Panc1 (cell line): ENCODE results near the gene ZNF808. TPM values are rescaled to one million over a fixed set of nuclear protein-coding genes. Genes with fewer than 3 reads are reported as not detected.
A peak's percentile ranks its signal among the peaks of the same experiment; 100 is the strongest.
"Not testable (repeated sequence)": the region's sequence is repeated elsewhere in the genome, so short reads cannot be mapped to it uniquely, and the experiment has no call there.

Experiments used
- ATAC-seq: fragments of 200-7000 bp; cut with Tn5 transposase; 2 replicates; pipeline ENCODE4 v1.9.1; 2020; ENCODE audit warnings: mild to moderate bottlenecking, moderate library complexity
- Bru-seq: library from RNA; stranded (reverse); fragments of 400-500 nt; gene quantifications from one replicate; lab custom pipeline; 2021; lab: Mats Ljungman, UMichigan
- BruChase-seq, 2 experiments: library from RNA; stranded (reverse); fragments of 400-500 nt; gene quantifications; one replicate each; lab custom pipeline; 2021; lab: Mats Ljungman, UMichigan
- BruUV-seq: library from RNA; stranded (reverse); fragments of 400-500 nt; replicated peaks from 2 replicates; lab custom pipeline; 2021; lab: Mats Ljungman, UMichigan
- CTCF ChIA-PET: fragments of 300-600 bp; sonication (Branson Sonifier 250); formaldehyde crosslinking; loops from one replicate; lab custom pipeline; 2022; ENCODE audit warnings: antibody characterized with exemption; lab: Charles Lee
- POLR2A ChIA-PET: fragments of 300-600 bp; sonication (Branson Sonifier 250); formaldehyde crosslinking; loops from one replicate; lab custom pipeline; 2022; ENCODE audit warnings: antibody characterized with exemption; lab: Charles Lee
- DNase-seq: peaks from one replicate; pipeline ENCODE4 v3.0.0-alpha.2; 2010; ENCODE audit warnings: low read depth, low spot score
- H3K27ac ChIP-seq: 2 replicates; pipeline ENCODE4 v1.5.1; 2011; ENCODE audit warnings: mild to moderate bottlenecking, low read length, inconsistent platforms
- H3K27me3 ChIP-seq: fragments of 200-500 bp; sonication (Bioruptor generic); 2 replicates; pipeline ENCODE4 v1.6.0; 2014; ENCODE audit warnings: low read length, inconsistent platforms; ENCODE audit not compliant: control insufficient read depth, insufficient read depth
- H3K36me3 ChIP-seq: fragments of 200-500 bp; sonication (Bioruptor generic); 2 replicates; pipeline ENCODE4 v1.5.1; 2014; ENCODE audit warnings: inconsistent platforms, mild to moderate bottlenecking, low read length, moderate library complexity; ENCODE audit not compliant: control insufficient read depth, insufficient read depth
- H3K4me1 ChIP-seq: 2 replicates; pipeline ENCODE4 v1.5.1; 2011; ENCODE audit warnings: inconsistent platforms, mild to moderate bottlenecking, low read length, moderate library complexity; ENCODE audit not compliant: control insufficient read depth, insufficient read depth
- H3K4me3 ChIP-seq, 2 experiments: 2 replicates each; pipeline ENCODE4 v1.5.1; 2011 to 2012; ENCODE audit warnings: low read depth in 2 of 2, low read length in 2 of 2, mild to moderate bottlenecking in 2 of 2, inconsistent platforms in 1 of 2, moderate library complexity in 1 of 2
- H3K9me3 ChIP-seq: fragments of 200-500 bp; sonication (Bioruptor generic); 2 replicates; pipeline ENCODE4 v1.5.1; 2014; ENCODE audit warnings: low read depth, mild to moderate bottlenecking, inconsistent platforms, low read length, moderate library complexity; ENCODE audit not compliant: control insufficient read depth, insufficient read depth
- CTCF ChIP-seq: fragments of 450-650 bp; IDR thresholded peaks from 2 replicates; pipeline ENCODE4 v1.5.1; 2017; ENCODE audit warnings: mild to moderate bottlenecking
- POLR2AphosphoS5 ChIP-seq: IDR thresholded peaks from 2 replicates; pipeline ENCODE4 v1.6.1; 2012; ENCODE audit warnings: mild to moderate bottlenecking, low read depth, low read length, moderate library complexity
- REST ChIP-seq, 2 experiments: IDR thresholded peaks; 2 replicates each; pipeline ENCODE4 v1.6.1; 2011 to 2012; ENCODE audit warnings: low read depth in 2 of 2, control low read depth in 1 of 2, low read length in 1 of 2, mild to moderate bottlenecking in 1 of 2, moderate library complexity in 1 of 2; ENCODE audit not compliant: insufficient read depth in 1 of 2
- SIN3A ChIP-seq: IDR thresholded peaks from 2 replicates; pipeline ENCODE4 v1.6.1; 2012; ENCODE audit warnings: low read depth, mild to moderate bottlenecking, low read length, moderate library complexity, borderline replicate concordance; ENCODE audit not compliant: insufficient read depth
- TCF7L2 ChIP-seq: IDR thresholded peaks from 2 replicates; pipeline ENCODE4 v1.6.1; 2011; ENCODE audit warnings: mild to moderate bottlenecking, low read depth, low read length, inconsistent platforms
- in situ Hi-C: cut with HindIII; loops from 2 replicates; pipeline ENCODE4 v1.10.0; 2016; ENCODE audit warnings: low sequenced_read_pairs, low pct_unique_long_range_greater_than_20kb
- intact Hi-C: fragments of 100-400 bp; cut with micrococcal nuclease; formaldehyde crosslinking; loops from one replicate; pipeline ENCODE4 v1.10.0; 2022; ENCODE audit not compliant: unreplicated experiment
- long read RNA-seq: library from polyadenylated mRNA; unstranded; transcript quantifications from one replicate; pipeline ENCODE4 v2.0.0, GENCODE V29; 2021; ENCODE audit not compliant: unreplicated experiment
- polyA plus RNA-seq: library from polyadenylated mRNA; unstranded; fragments of >200 nt; gene quantifications from one replicate; pipeline ENCODE4 v1.2.1, GENCODE V29; 2012; ENCODE audit warnings: missing spikeins; ENCODE audit not compliant: insufficient read length
- total RNA-seq: library from RNA; stranded (reverse); gene quantifications from one replicate; pipeline ENCODE4 v1.2.1, GENCODE V29; 2021; ENCODE audit not compliant: unreplicated experiment

Gene ZNF808
- total RNA-seq: 19.1 TPM
- polyA plus RNA-seq: 1.8 TPM
- Bru-seq, nascent RNA: percentile 68 among the genes with signal in this experiment
- percentile 79 among the genes with signal in this experiment for BruChase-seq, experiment 1, labeled RNA remaining after a 2-hour chase
- BruChase-seq, experiment 2, labeled RNA remaining after a 6-hour chase: percentile 78 among the genes with signal in this experiment
- long read RNA-seq, partial matches to known transcripts: 0 of 9 reads
- long read RNA-seq, other reads (novel, unspliced or antisense): 3 of 9 reads

- TF ChIP-seq POLR2AphosphoS5: peak; percentile 61; the same call in 1 of the 2 replicates
- no peak; the same call in 1 of the 2 replicates for TF ChIP-seq CTCF
- no peak for TF ChIP-seq REST (IDR thresholded peaks at IDR 0.05; ENCODE audit: insufficient read depth in 1 of 2, low read depth in 2 of 2, low read length in 1 of 2)
- TF ChIP-seq SIN3A: no peak
- 0 out of 2 replicates have a peak, but pooled peaks have one; percentile 38 for TF ChIP-seq TCF7L2
- ChIA-PET CTCF (no interaction called here), POLR2A (interaction anchor here (0.5 to 0.7 kb wide), 3 partner anchors 83 to 371 kb away, joined by 6 to 8 read pairs (median 7); no protein-coding TSS in a partner anchor)
- H3K4me3 ChIP-seq: peak within 1 kb of the TSS; percentile 79 to 86
- H3K9me3 ChIP-seq: 0 out of 2 replicates have a peak, but pooled peaks cover 3% of the 10 kb centered on the region
- H3K36me3 ChIP-seq: peaks cover 4% of the 10 kb centered on the region; the same call in 1 of the 2 replicates
- BruUV-seq: no TSS peak
- DNase-seq: peak; percentile 48
- peak; percentile 98 for ATAC-seq
- peak within 1 kb of the TSS; percentile 89 for H3K27ac ChIP-seq
- in situ Hi-C loops (no loop called here), intact Hi-C loops (no loop called here)
- no peaks in the 10 kb centered on the region for H3K27me3 ChIP-seq
- no peaks in the 10 kb centered on the region; the same call in 1 of the 2 replicates for H3K4me1 ChIP-seq
These were observed at the start of gene ZNF808 for GRCh38 chr19:52527134-52527955. ZNF808 (plus strand) TSS chr19:52527668; CDS start chr19:52543285, 15,617 bp downstream.

DNA sequence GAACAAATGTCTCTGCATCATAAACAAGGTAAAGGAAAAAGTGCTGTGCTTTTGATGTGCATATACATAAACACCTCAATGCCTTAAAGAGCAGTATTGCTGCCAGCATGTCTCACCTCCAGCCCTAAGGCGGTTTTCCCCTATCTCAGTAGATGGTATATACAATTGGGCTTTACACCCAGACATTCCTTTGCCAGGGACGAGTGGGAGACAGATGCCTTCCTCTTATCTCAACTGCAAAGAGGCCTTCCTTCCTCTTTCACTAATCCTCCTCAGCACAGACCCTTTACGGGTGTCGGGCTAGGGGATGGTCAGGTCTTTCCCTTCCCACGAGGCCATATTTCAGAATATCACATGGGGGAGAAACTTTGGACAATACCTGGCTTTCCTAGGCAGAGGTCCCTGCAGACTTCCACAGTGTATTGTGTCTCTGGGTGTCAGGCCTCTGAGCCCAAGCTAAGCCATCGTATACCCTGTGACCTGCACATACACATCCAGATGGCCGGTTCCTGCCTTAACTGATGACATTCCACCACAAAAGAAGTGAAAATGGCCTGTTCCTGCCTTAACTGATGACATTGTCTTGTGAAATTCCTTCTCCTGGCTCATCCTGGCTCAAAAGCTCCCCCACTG is 43.2 kb upstream of the ZNF808 start:
- intact Hi-C loops, H3K36me3 ChIP-seq, H3K9me3 ChIP-seq, BruUV-seq, H3K4me3 ChIP-seq, ATAC-seq, in situ Hi-C loops, H3K4me1 ChIP-seq, CTCF ChIA-PET, H3K27me3 ChIP-seq, DNase-seq, POLR2A ChIA-PET, H3K27ac ChIP-seq: not testable (repeated sequence)

DNA sequence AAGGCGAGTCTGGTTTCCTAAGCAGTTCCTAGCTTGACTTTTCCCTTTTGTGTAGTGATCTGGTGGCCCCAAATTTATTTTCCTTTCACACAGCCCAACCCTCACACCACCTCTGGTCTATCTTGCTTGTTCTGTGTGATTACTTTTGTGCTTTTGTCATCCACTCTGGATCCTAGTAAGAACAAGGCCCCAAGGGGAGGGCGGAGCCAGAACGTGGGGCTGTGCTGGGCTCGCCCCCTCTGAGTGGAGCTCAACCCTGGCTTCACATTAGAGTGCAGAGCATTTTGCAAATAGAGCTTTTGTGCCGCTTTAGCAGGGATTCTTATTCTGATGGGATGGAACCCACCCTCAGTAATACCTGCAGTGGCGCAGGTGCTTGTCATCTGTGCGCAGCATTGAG is 42.4 kb upstream of the ZNF808 start:
- H3K9me3 ChIP-seq, DNase-seq, CTCF ChIA-PET, H3K27me3 ChIP-seq, BruUV-seq, H3K4me1 ChIP-seq, H3K27ac ChIP-seq, H3K36me3 ChIP-seq, H3K4me3 ChIP-seq, in situ Hi-C loops, intact Hi-C loops, POLR2A ChIA-PET, ATAC-seq: not testable (repeated sequence)

DNA sequence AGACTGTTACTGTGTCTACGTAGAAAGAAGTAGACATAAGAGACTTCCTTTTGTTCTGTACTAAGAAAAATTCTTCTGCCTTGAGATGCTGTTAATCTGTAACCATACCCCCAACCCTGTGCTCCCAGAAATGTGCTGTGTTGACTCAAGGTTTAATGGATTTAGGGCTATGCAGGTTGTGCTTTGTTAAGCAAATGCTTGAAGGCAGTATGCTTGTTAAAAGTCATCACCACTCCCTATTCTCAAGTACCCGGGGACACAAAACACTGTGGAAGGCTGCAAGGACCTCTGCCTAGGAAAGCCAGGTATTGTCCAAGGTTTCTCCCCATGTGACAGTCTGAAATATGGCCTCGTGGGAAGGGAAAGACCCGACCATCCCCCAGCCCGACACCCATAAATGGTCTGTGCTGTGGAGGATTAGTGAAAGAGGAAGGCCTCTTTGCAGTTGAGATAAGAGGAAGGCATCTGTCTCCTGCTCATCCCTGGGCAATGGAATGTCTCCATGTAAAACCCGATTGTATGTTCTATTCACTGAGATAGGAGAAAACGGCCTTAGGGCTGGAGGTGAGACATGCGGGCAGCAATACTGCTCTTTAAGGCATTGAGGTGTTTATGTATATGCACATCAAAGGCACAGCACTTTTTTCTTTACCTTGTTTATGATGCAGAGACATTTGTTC is 41.8 kb upstream of the ZNF808 start:
- in situ Hi-C loops, H3K36me3 ChIP-seq, POLR2A ChIA-PET, H3K4me3 ChIP-seq, BruUV-seq, ATAC-seq, CTCF ChIA-PET, intact Hi-C loops, H3K27ac ChIP-seq, H3K4me1 ChIP-seq, H3K27me3 ChIP-seq, H3K9me3 ChIP-seq, DNase-seq: not testable (repeated sequence)
